T-cell (primary cell): ENCODE measurements around the gene MAP1LC3C. TPM values are rescaled to one million over a fixed set of nuclear protein-coding genes. Genes with fewer than 3 reads are reported as not detected.

ENCODE experiments used
- total RNA-seq, 35 experiments: library from RNA in 6 of 35; stranded (reverse) in 6 of 35; fragments of 120-200 nt in 1 of 35; gene quantifications; one replicate each; pipeline versions ENCODE4 v1.2.1 to v1.2.4 and lab custom pipeline; 2013 to 2026

MAP1LC3C gene
- total RNA-seq, 5 donors from 2014 or later (not counting 1 experiment from before 2014, with no cell fraction given): not detected

Other genes starting within 250 kb of the MAP1LC3C start
- gene EXO1, start 150.9 kb downstream of the MAP1LC3C start, total RNA-seq: 1 to 10 TPM in 4 of 5 donors, under 1 TPM in 1; 0.41 to 2.7 (median 1.4) TPM
- gene BECN2, start 41.3 kb downstream of the MAP1LC3C start, total RNA-seq: not detected